K562 (cell line): ENCODE data around the gene GATAD2B. TPM values are rescaled to one million over a fixed set of nuclear protein-coding genes. Genes with fewer than 3 reads are reported as not detected.
A peak's percentile ranks its signal among the peaks of the same experiment; 100 is the strongest.

Experiments
- AFF1 ChIP-seq, 2 experiments: fragments of 450-650 bp; IDR thresholded peaks; 2 replicates each; pipeline ENCODE4 v1.6.1; 2018; ENCODE audit warnings: mild to moderate bottlenecking in 2 of 2, low read depth in 1 of 2; ENCODE audit not compliant: partially characterized antibody in 2 of 2
- CBX8 ChIP-seq: fragments of 200-600 bp; sonication (generic); IDR thresholded peaks from 2 replicates; pipeline ENCODE4 v1.6.1; 2012; ENCODE audit warnings: borderline replicate concordance, mixed run types, low read depth, mild to moderate bottlenecking, moderate library complexity, mixed read lengths, low read length, control low read depth, inconsistent platforms; ENCODE audit not compliant: poor library complexity, severe bottlenecking; ENCODE audit errors: extremely low read depth
- CC2D1A ChIP-seq: fragments of 450-650 bp; IDR thresholded peaks from 2 replicates; pipeline ENCODE4 v1.6.1; 2017; ENCODE audit warnings: mild to moderate bottlenecking
- CREB3L1 ChIP-seq: fragments of 450-650 bp; IDR thresholded peaks from 2 replicates; pipeline ENCODE4 v1.6.1; 2014; ENCODE audit warnings: low read depth, mild to moderate bottlenecking, moderate library complexity, borderline replicate concordance
- DPF2 ChIP-seq: fragments of 450-650 bp; IDR thresholded peaks from 2 replicates; pipeline ENCODE4 v1.6.1; 2016
- HDAC8 ChIP-seq: fragments of 450-650 bp; IDR thresholded peaks from 2 replicates; pipeline ENCODE4 v1.6.1; 2016; ENCODE audit warnings: mild to moderate bottlenecking, missing genetic modification characterization, moderate library complexity, missing compliant biosample characterization
- HINFP ChIP-seq: fragments of 450-650 bp; conservative IDR thresholded peaks from 2 replicates; pipeline ENCODE4 v1.6.1; 2016; ENCODE audit warnings: missing genetic modification characterization, low read depth, mild to moderate bottlenecking, control low read depth, missing compliant biosample characterization
- KLF1 ChIP-seq: fragments of 450-650 bp; IDR thresholded peaks from 2 replicates; pipeline ENCODE4 v1.6.1; 2016; ENCODE audit warnings: missing genetic modification characterization, missing compliant biosample characterization
- L3MBTL2 ChIP-seq: fragments of 450-650 bp; IDR thresholded peaks from 2 replicates; pipeline ENCODE4 v1.6.1; 2016; ENCODE audit warnings: mild to moderate bottlenecking, moderate library complexity
- MAZ ChIP-seq, 2 experiments: fragments of 450-650 bp in 1 of 2; sonication (generic) in 1 of 2; formaldehyde crosslinking; IDR thresholded peaks in 1 of 2; conservative IDR thresholded peaks in 1 of 2; 2 replicates each; pipeline versions ENCODE4 v1.4.0 to v1.5.0; 2020; ENCODE audit warnings: mild to moderate bottlenecking in 1 of 2, missing genetic modification reagents in 1 of 2
- MXI1 ChIP-seq: IDR thresholded peaks from 2 replicates; pipeline ENCODE4 v1.6.1; 2011; ENCODE audit warnings: low read depth, mild to moderate bottlenecking, improper control_type of control experiment, low read length
- NFE2 ChIP-seq: IDR thresholded peaks from 2 replicates; pipeline ENCODE4 v1.6.1; 2014; ENCODE audit warnings: antibody characterized with exemption, low read depth
- PTBP1 ChIP-seq: fragments of 200-400 bp; formaldehyde crosslinking; IDR thresholded peaks from 2 replicates; pipeline ENCODE4 v1.6.1; 2017; ENCODE audit warnings: low read depth, low read length
- TBL1XR1 ChIP-seq, 2 experiments: IDR thresholded peaks; 2 replicates each; pipeline ENCODE4 v1.6.1; 2012; ENCODE audit warnings: improper control_type of control experiment in 2 of 2, low read length in 2 of 2, mild to moderate bottlenecking in 1 of 2
- TCF7L2 ChIP-seq: fragments of 150-350 bp; IDR thresholded peaks from 2 replicates; pipeline ENCODE4 v1.6.1; 2016; ENCODE audit warnings: low read depth, mild to moderate bottlenecking, low read length, moderate library complexity
- ZBTB1 ChIP-seq: sonication (generic); formaldehyde crosslinking; IDR thresholded peaks from 2 replicates; pipeline ENCODE4 v1.8.1; 2023; ENCODE audit warnings: missing genetic modification reagents, low read depth, mild to moderate bottlenecking, borderline replicate concordance
- ZBTB8A ChIP-seq: fragments of 450-650 bp; IDR thresholded peaks from 2 replicates; pipeline ENCODE4 v1.6.1; 2018; ENCODE audit warnings: mild to moderate bottlenecking, moderate library complexity; ENCODE audit not compliant: partially characterized antibody
- polyA plus RNA-seq, 8 experiments: library from polyadenylated mRNA; depleted of rRNA in 4 of 8; stranded (reverse) in 5 of 8; unstranded in 3 of 8; fragments of >200 nt; fragmentation: Nextera tagmentation in 2 of 8; fragmentation: Illumina TruSeq in 1 of 8; extraction: Ambion mirVana in 2 of 8; extraction: Trizol in 1 of 8; gene quantifications; 2 replicates each; pipeline versions ENCODE4 v1.2.1 to v1.2.3, GENCODE V29; 2011 to 2014; ENCODE audit warnings: inconsistent platforms in 1 of 8, missing spikeins in 1 of 8
- total RNA-seq, 7 experiments: library from RNA; depleted of rRNA in 6 of 7; stranded (reverse); fragments of >200 nt in 6 of 7; fragmentation: Illumina TruSeq in 2 of 7; extraction: Trizol in 2 of 7; gene quantifications; 2 replicates each; pipeline versions ENCODE4 v1.2.1 to v1.2.3, GENCODE V29; 2011 to 2021; ENCODE audit warnings: low replicate concordance in 1 of 7
- TF ChIP-seq, protein P1 (sequence below): sonication (generic); formaldehyde crosslinking; IDR thresholded peaks from 2 replicates; pipeline ENCODE4 v1.8.0; 2023; ENCODE audit warnings: mild to moderate bottlenecking, missing genetic modification reagents

The GATAD2B gene
- total and polyA plus RNA-seq, 9 of the 15 experiments (the other 6 are each of a cell fraction or from before 2014, with no cell fraction given), result 1.5 to 40.2 (median 4.9) TPM

- TF ChIP-seq AFF1 (IDR thresholded peaks at IDR 0.05; ENCODE audit: low read depth in 1 of 2, partially characterized antibody in 2 of 2), result no peak
- no peak for TF ChIP-seq MXI1
- TF ChIP-seq, protein P1, sequence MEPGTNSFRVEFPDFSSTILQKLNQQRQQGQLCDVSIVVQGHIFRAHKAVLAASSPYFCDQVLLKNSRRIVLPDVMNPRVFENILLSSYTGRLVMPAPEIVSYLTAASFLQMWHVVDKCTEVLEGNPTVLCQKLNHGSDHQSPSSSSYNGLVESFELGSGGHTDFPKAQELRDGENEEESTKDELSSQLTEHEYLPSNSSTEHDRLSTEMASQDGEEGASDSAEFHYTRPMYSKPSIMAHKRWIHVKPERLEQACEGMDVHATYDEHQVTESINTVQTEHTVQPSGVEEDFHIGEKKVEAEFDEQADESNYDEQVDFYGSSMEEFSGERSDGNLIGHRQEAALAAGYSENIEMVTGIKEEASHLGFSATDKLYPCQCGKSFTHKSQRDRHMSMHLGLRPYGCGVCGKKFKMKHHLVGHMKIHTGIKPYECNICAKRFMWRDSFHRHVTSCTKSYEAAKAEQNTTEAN (CRISPR knock-in tag), result no peak; the same call in 1 of the 2 replicates
- TF ChIP-seq HINFP (tag), result no peak
- no peak for TF ChIP-seq NFE2
- no peak for TF ChIP-seq ZBTB8A
- TF ChIP-seq DPF2, result no peak
- TF ChIP-seq MAZ (CRISPR knock-in tag; conservative IDR thresholded peaks at IDR 0.05 in 1 of 2, IDR thresholded peaks at IDR 0.05 in 1 of 2), result peak; percentile 58 to 68
- no peak for TF ChIP-seq TBL1XR1 (IDR thresholded peaks at IDR 0.05; ENCODE audit: low read length in 2 of 2)
- TF ChIP-seq CREB3L1, result 0 out of 2 replicates have a peak, but pooled peaks have one; percentile 11
- no peak for TF ChIP-seq CBX8
- no peak for TF ChIP-seq ZBTB1 (CRISPR knock-in tag)
- no peak for TF ChIP-seq PTBP1
- no peak for TF ChIP-seq HDAC8 (tag)
- no peak for TF ChIP-seq TCF7L2
- no peak for TF ChIP-seq CC2D1A
- TF ChIP-seq L3MBTL2, result no peak
- no peak for TF ChIP-seq KLF1 (tag)
These were observed 23.2 kb upstream of the GATAD2B start (continued) for GRCh38 chr1:153945795-153946621.
